ENCODE data around the gene HRK. TPM values are rescaled to one million over a fixed set of nuclear protein-coding genes. Genes with fewer than 3 reads are reported as not detected.

HRK gene
- total RNA-seq, 1 donor from 2014 or later, result not detected

GRCh38 chr12:116924558-116925453, 43.6 kb upstream of the HRK start:
- peaks cover 3% of the 10 kb centered on the region for H3K36me3 ChIP-seq (ENCODE audit: control insufficient read depth, insufficient read depth, low read length)
- no peak overlapping the region for H3K4me3 ChIP-seq (ENCODE audit: low read depth, low read length)
- FAIRE-seq (no peak), DNase-seq (ENCODE audit: low read depth) (peak; percentile 87)
- no peaks in the 10 kb centered on the region for H3K27me3 ChIP-seq (ENCODE audit: control insufficient read depth, insufficient read depth, low read length)
- TF ChIP-seq CTCF (IDR thresholded peaks at IDR 0.05; ENCODE audit: insufficient read depth, low read length, severe bottlenecking), result no peak

- FAIRE-seq (no peak), DNase-seq (ENCODE audit: low read depth) (no peak)
- no peak for TF ChIP-seq CTCF (IDR thresholded peaks at IDR 0.05; ENCODE audit: insufficient read depth, low read length, severe bottlenecking)
- H3K27me3 ChIP-seq (ENCODE audit: control insufficient read depth, insufficient read depth, low read length), result no peaks in the 10 kb centered on the region
- H3K4me3 ChIP-seq (ENCODE audit: low read depth, low read length), result no peak overlapping the region
- peaks cover 1% of the 10 kb centered on the region for H3K36me3 ChIP-seq (ENCODE audit: control insufficient read depth, insufficient read depth, low read length)
Observed at GRCh38 chr12:116922194-116922897, 41.1 kb upstream of the HRK start.

GRCh38 chr12:116920939-116921338, 39.7 kb upstream of the HRK start:
- FAIRE-seq (no peak), DNase-seq (ENCODE audit: low read depth) (no peak)
- no peak for TF ChIP-seq CTCF (IDR thresholded peaks at IDR 0.05; ENCODE audit: insufficient read depth, low read length, severe bottlenecking)
- H3K27me3 ChIP-seq (ENCODE audit: control insufficient read depth, insufficient read depth, low read length), result no peaks in the 10 kb centered on the region
- no peak overlapping the region for H3K4me3 ChIP-seq (ENCODE audit: low read depth, low read length)
- peaks cover 1% of the 10 kb centered on the region for H3K36me3 ChIP-seq (ENCODE audit: control insufficient read depth, insufficient read depth, low read length)

GRCh38 chr12:116919706-116920485, 38.7 kb upstream of the HRK start:
- Histone ChIP-seq H3K27me3 (ENCODE audit: control insufficient read depth, insufficient read depth, low read length) (no peaks in the 10 kb centered on the region), H3K4me3 (ENCODE audit: low read depth, low read length) (no peak overlapping the region), H3K36me3 (ENCODE audit: control insufficient read depth, insufficient read depth, low read length) (peaks cover 1% of the 10 kb centered on the region)
- TF ChIP-seq CTCF (IDR thresholded peaks at IDR 0.05; ENCODE audit: insufficient read depth, low read length, severe bottlenecking), result no peak
- FAIRE-seq (no peak), DNase-seq (ENCODE audit: low read depth) (no peak)

GRCh38 chr12:116919247-116919661, 38.0 kb upstream of the HRK start:
- Histone ChIP-seq H3K36me3 (ENCODE audit: control insufficient read depth, insufficient read depth, low read length) (peaks cover 1% of the 10 kb centered on the region), H3K27me3 (ENCODE audit: control insufficient read depth, insufficient read depth, low read length) (no peaks in the 10 kb centered on the region), H3K4me3 (ENCODE audit: low read depth, low read length) (no peak overlapping the region)
- no peak for TF ChIP-seq CTCF (IDR thresholded peaks at IDR 0.05; ENCODE audit: insufficient read depth, low read length, severe bottlenecking)
- DNase-seq (ENCODE audit: low read depth) (no peak), FAIRE-seq (no peak)

All from bronchial epithelial cell (primary cell).